Measurements from ENCODE around the gene STAMBP.
"Not testable (repeated sequence)": the region's sequence is repeated elsewhere in the genome, so short reads cannot be mapped to it uniquely, and the experiment has no call there.

Gene STAMBP

GRCh38 chr2:73828818-73829570 is at the start of gene STAMBP:
TSS of gene STAMBP (plus strand) at chr2:73828961. CDS start at chr2:73830857, 1,896 bp downstream.
- CTCF ChIA-PET = interaction anchor here (0.7 to 8.6 kb wide), 17 partner anchors 10 to 562 kb away, joined by 3 to 177 read pairs (median 3); partner anchors contain the start of gene BOLA3
- POLR2A ChIA-PET = interaction anchor here (0.7 to 1.1 kb wide), 3 partner anchors 10 to 74 kb away, joined by 3 read pairs; no protein-coding TSS in a partner anchor
- peak; percentile 94 for DNase-seq (ENCODE audit: extremely low spot score)
- no peak for TF ChIP-seq CTCF (IDR thresholded peaks at IDR 0.05; ENCODE audit: control extremely low read depth, extremely low read depth, low read depth, missing control alignments)

- ChIA-PET POLR2A (no interaction called here), CTCF (interaction anchor here (0.6 to 0.9 kb wide), 3 partner anchors 13 to 555 kb away, joined by 3 read pairs; no protein-coding TSS in a partner anchor)
- DNase-seq (ENCODE audit: extremely low spot score) = peak; percentile 97
- TF ChIP-seq CTCF (IDR thresholded peaks at IDR 0.05; ENCODE audit: control extremely low read depth, extremely low read depth, low read depth, missing control alignments) = peak; percentile 91
Measured at GRCh38 chr2:73779467-73780236, 49.1 kb upstream of the STAMBP start, which contains the start of gene DUSP11. TSS of gene DUSP11 (minus strand) at chr2:73780103. CDS start at chr2:73779974, 129 bp downstream.

GRCh38 chr2:73780237-73780582 is 48.6 kb upstream of the STAMBP start:
- ChIA-PET POLR2A (no interaction called here), CTCF (interaction anchor here (1.4 to 1.9 kb wide), 3 partner anchors 42 to 63 kb away, joined by 3 to 8 read pairs (median 4); no protein-coding TSS in a partner anchor)
- no peak for DNase-seq (ENCODE audit: extremely low spot score)
- TF ChIP-seq CTCF (IDR thresholded peaks at IDR 0.05; ENCODE audit: control extremely low read depth, extremely low read depth, low read depth, missing control alignments) = no peak

GRCh38 chr2:73783402-73783801 is 45.4 kb upstream of the STAMBP start:
- CTCF ChIA-PET; DNase-seq (ENCODE audit: extremely low spot score); POLR2A ChIA-PET: not testable (repeated sequence)

GRCh38 chr2:73783883-73784282 is 44.9 kb upstream of the STAMBP start, which contains the start of gene C2orf78:
TSS of gene C2orf78 (plus strand) at chr2:73784183. CDS start at chr2:73784310, 127 bp downstream.
- DNase-seq (ENCODE audit: extremely low spot score); CTCF ChIA-PET; POLR2A ChIA-PET: not testable (repeated sequence)

GRCh38 chr2:73811878-73812277 is 16.9 kb upstream of the STAMBP start:
- no peak for DNase-seq (ENCODE audit: extremely low spot score)
- CTCF ChIA-PET = interaction anchor here (1.8 to 2.7 kb wide), 2 partner anchors 9 to 12 kb away, joined by 5 to 15 read pairs; no protein-coding TSS in a partner anchor
- POLR2A ChIA-PET = no interaction called here
- no peak for TF ChIP-seq CTCF (IDR thresholded peaks at IDR 0.05; ENCODE audit: control extremely low read depth, extremely low read depth, low read depth, missing control alignments)

- POLR2A ChIA-PET = no interaction called here
- no peak for TF ChIP-seq CTCF (IDR thresholded peaks at IDR 0.05; ENCODE audit: control extremely low read depth, extremely low read depth, low read depth, missing control alignments)
- no peak for DNase-seq (ENCODE audit: extremely low spot score)
- CTCF ChIA-PET = interaction anchor here (1.3 to 2.7 kb wide), 3 partner anchors 9 to 14 kb away, joined by 5 to 15 read pairs (median 5); no protein-coding TSS in a partner anchor
Measured at GRCh38 chr2:73812635-73813034, 16.1 kb upstream of the STAMBP start.

Measured in GM10248 (cell line).